SK-N-SH (cell line): ENCODE results near the gene LOX. TPM values are rescaled to one million over a fixed set of nuclear protein-coding genes. Genes with fewer than 3 reads are reported as not detected.

ENCODE experiments used
- CTCF ChIA-PET: fragments of 300-600, 350-600 bp; formaldehyde crosslinking; extraction: SDS; loops from one replicate; lab custom pipeline; 2021; lab: Yijun Ruan, JAX
- POLR2A ChIA-PET: fragments of 350-600 bp; sonication (Branson Sonifier 250); formaldehyde crosslinking; extraction: SDS; loops from one replicate; lab custom pipeline; 2020; ENCODE audit warnings: antibody characterized with exemption, inconsistent platforms; lab: Yijun Ruan, JAX
- DNase-seq: peaks from one replicate; pipeline ENCODE4 v3.0.0; 2012
- H2AFZ ChIP-seq: fragments of 200-600 bp; sonication (generic); 2 replicates; pipeline ENCODE4 v1.8.1; 2016; ENCODE audit warnings: antibody characterized with exemption, mild to moderate bottlenecking, low read depth
- H3F3A ChIP-seq: fragments of 200-600 bp; sonication (generic); replicated peaks from 2 replicates; pipeline ENCODE3; 2016; ENCODE audit warnings: antibody characterized with exemption, mild to moderate bottlenecking; ENCODE audit not compliant: insufficient read depth
- H3K27ac ChIP-seq, 2 experiments: fragments of 200-500 bp in 1 of 2; fragments of 200-600 bp in 1 of 2; sonication (Bioruptor generic) in 1 of 2; sonication (generic), shearing (Covaris generic) in 1 of 2; 2 replicates each; pipeline versions ENCODE4 v1.5.1 to v1.6.1; 2014 to 2016; ENCODE audit warnings: low read depth in 2 of 2, inconsistent platforms in 1 of 2, low read length in 1 of 2, mild to moderate bottlenecking in 1 of 2, mixed read lengths in 1 of 2
- H3K27me3 ChIP-seq: fragments of 200-600 bp; sonication (generic), shearing (Covaris generic); 2 replicates; pipeline ENCODE4 v1.6.1; 2016; ENCODE audit warnings: mixed run types; ENCODE audit not compliant: insufficient read depth
- H3K36me3 ChIP-seq, 2 experiments: fragments of 200-500 bp in 1 of 2; fragments of 200-600 bp in 1 of 2; sonication (Bioruptor generic) in 1 of 2; sonication (generic) in 1 of 2; replicated peaks in 1 of 2; 2 replicates each; pipeline versions ENCODE3 to v1.5.1; 2014 to 2016; ENCODE audit warnings: low read length in 1 of 2, mild to moderate bottlenecking in 1 of 2; ENCODE audit not compliant: insufficient read depth in 2 of 2, control insufficient read depth in 1 of 2
- H3K4me1 ChIP-seq, 2 experiments: fragments of 200-500 bp in 1 of 2; fragments of 200-600 bp in 1 of 2; sonication (Bioruptor generic) in 1 of 2; sonication (generic), shearing (Covaris generic) in 1 of 2; 2 replicates each; pipeline versions ENCODE4 v1.5.1 to v1.6.1; 2014 to 2016; ENCODE audit warnings: low read depth in 1 of 2, low read length in 1 of 2, mixed run types in 1 of 2; ENCODE audit not compliant: insufficient read depth in 2 of 2, control insufficient read depth in 1 of 2
- H3K4me2 ChIP-seq: fragments of 200-600 bp; sonication (generic), shearing (Covaris generic); 2 replicates; pipeline ENCODE4 v1.6.1; 2017; ENCODE audit warnings: mixed run types
- H3K4me3 ChIP-seq, 2 experiments: fragments of 200-500 bp in 1 of 2; fragments of 200-600 bp in 1 of 2; sonication (Bioruptor generic) in 1 of 2; sonication (generic), shearing (Covaris generic) in 1 of 2; 2 replicates each; pipeline versions ENCODE4 v1.5.1 to v1.8.1; 2014 to 2016; ENCODE audit warnings: low read depth in 2 of 2, inconsistent platforms in 1 of 2, low read length in 1 of 2, mild to moderate bottlenecking in 1 of 2, mixed read lengths in 1 of 2, moderate library complexity in 1 of 2
- H3K79me2 ChIP-seq: fragments of 200-600 bp; sonication (generic); 2 replicates; pipeline ENCODE4 v1.8.1; 2017; ENCODE audit warnings: mild to moderate bottlenecking; ENCODE audit not compliant: insufficient read depth
- H3K9ac ChIP-seq: fragments of 200-600 bp; sonication (generic); 2 replicates; pipeline ENCODE4 v1.6.1; 2017; ENCODE audit warnings: mixed run types
- H3K9me2 ChIP-seq: fragments of 200-600 bp; sonication (generic); 2 replicates; pipeline ENCODE4 v1.6.1; 2017; ENCODE audit warnings: mixed run types
- H3K9me3 ChIP-seq: fragments of 200-600 bp; sonication (generic); 2 replicates; pipeline ENCODE4 v1.6.1; 2017; ENCODE audit warnings: mixed run types, mild to moderate bottlenecking, moderate library complexity
- H4K20me1 ChIP-seq: fragments of 200-600 bp; sonication (generic); 2 replicates; pipeline ENCODE4 v1.6.1; 2017; ENCODE audit warnings: mild to moderate bottlenecking, mixed run types; ENCODE audit not compliant: insufficient read depth
- ELF1 ChIP-seq: IDR thresholded peaks from 2 replicates; pipeline ENCODE4 v1.4.0; 2012
- EP300 ChIP-seq, 2 experiments: IDR thresholded peaks; 2 replicates each; pipeline versions ENCODE4 v1.4.0 to v1.6.1; 2012; ENCODE audit warnings: borderline replicate concordance in 1 of 2, low read depth in 1 of 2, low read length in 1 of 2
- EZH2phosphoT487 ChIP-seq: fragments of 200-600 bp; sonication (generic); IDR thresholded peaks from 2 replicates; pipeline ENCODE4 v1.6.1; 2017; ENCODE audit warnings: low read depth, mixed run types, mild to moderate bottlenecking, antibody characterized with exemption, moderate library complexity, borderline replicate concordance
- FOSL2 ChIP-seq: IDR thresholded peaks from 2 replicates; pipeline ENCODE4 v1.4.0; 2012; ENCODE audit warnings: low read depth, mild to moderate bottlenecking, moderate library complexity, borderline replicate concordance
- FOXJ3 ChIP-seq: sonication (generic); formaldehyde crosslinking; IDR thresholded peaks from 2 replicates; pipeline ENCODE4 v1.5.1; 2020; ENCODE audit warnings: mild to moderate bottlenecking, missing genetic modification reagents
- FOXM1 ChIP-seq: IDR thresholded peaks from 2 replicates; pipeline ENCODE4 v1.4.0; 2012; ENCODE audit warnings: low read depth, mild to moderate bottlenecking
- GABPA ChIP-seq: IDR thresholded peaks from 2 replicates; pipeline ENCODE4 v1.4.0; 2012; ENCODE audit warnings: low read depth, mild to moderate bottlenecking
- GATA2 ChIP-seq: sonication (generic); formaldehyde crosslinking; IDR thresholded peaks from 2 replicates; pipeline ENCODE4 v1.5.0; 2020; ENCODE audit warnings: mild to moderate bottlenecking, missing genetic modification reagents
- JUND ChIP-seq: IDR thresholded peaks from 2 replicates; pipeline ENCODE4 v1.4.0; 2012
- NFIC ChIP-seq: IDR thresholded peaks from 2 replicates; pipeline ENCODE4 v1.4.0; 2012; ENCODE audit warnings: borderline replicate concordance
- RAD21 ChIP-seq: IDR thresholded peaks from 2 replicates; pipeline ENCODE4 v1.6.1; 2012; ENCODE audit warnings: mild to moderate bottlenecking, low read length
- RCOR1 ChIP-seq: fragments of 150-350 bp; IDR thresholded peaks from 2 replicates; pipeline ENCODE4 v1.6.1; 2017; ENCODE audit warnings: antibody characterized with exemption, low read length
- RXRA ChIP-seq: IDR thresholded peaks from 2 replicates; pipeline ENCODE4 v1.4.0; 2012; ENCODE audit warnings: low read depth, mild to moderate bottlenecking, borderline replicate concordance
- SIN3A ChIP-seq: IDR thresholded peaks from 2 replicates; pipeline ENCODE4 v1.6.1; 2012; ENCODE audit warnings: low read depth, mild to moderate bottlenecking, low read length, moderate library complexity, borderline replicate concordance
- TAF1 ChIP-seq: IDR thresholded peaks from 2 replicates; pipeline ENCODE4 v1.6.1; 2012; ENCODE audit warnings: low read depth, mild to moderate bottlenecking, low read length, moderate library complexity, borderline replicate concordance
- TCF12 ChIP-seq: IDR thresholded peaks from 2 replicates; pipeline ENCODE4 v1.4.0; 2012
- TEAD4 ChIP-seq: IDR thresholded peaks from 2 replicates; pipeline ENCODE4 v1.4.0; 2012; ENCODE audit warnings: mild to moderate bottlenecking, borderline replicate concordance; ENCODE audit not compliant: insufficient read depth
- YY1 ChIP-seq: IDR thresholded peaks from 2 replicates; pipeline ENCODE4 v1.4.0; 2012; ENCODE audit warnings: low read depth, mild to moderate bottlenecking
- WGBS: methylation state at CpG from one replicate; pipeline ENCODE4 v1.1.6; 2017; ENCODE audit warnings: low lambda C conversion rate; 5-methylcytosine and 5-hydroxymethylcytosine counted together
- polyA plus RNA-seq, 3 experiments: library from polyadenylated mRNA; depleted of rRNA; stranded (reverse); fragments of >200 nt; gene quantifications; 2 replicates each; pipeline ENCODE4 v1.2.3, GENCODE V29; 2012
- TF ChIP-seq, protein P1 (sequence below): fragments of 150-350 bp; IDR thresholded peaks from 2 replicates; pipeline ENCODE4 v1.6.1; 2017; ENCODE audit warnings: antibody characterized with exemption, low read length, low read depth, borderline replicate concordance
- TF ChIP-seq, protein P2 (sequence below): IDR thresholded peaks from 2 replicates; pipeline ENCODE4 v1.4.0; 2012; ENCODE audit warnings: low read depth, borderline replicate concordance
- TF ChIP-seq, protein P3 (sequence below): IDR thresholded peaks from 2 replicates; pipeline ENCODE4; 2012
- TF ChIP-seq, protein P4 (sequence below): IDR thresholded peaks from 2 replicates; pipeline ENCODE4 v1.4.0; 2012; ENCODE audit warnings: low read depth
- TF ChIP-seq, protein P5 (sequence below): fragments of 150-350 bp; IDR thresholded peaks from 2 replicates; pipeline ENCODE4 v1.6.1; 2016; ENCODE audit warnings: mild to moderate bottlenecking, low read depth, low read length

Gene LOX
- polyA plus RNA-seq, 1 of the 3 experiments (the other 2 are of a cell fraction): 36.3 TPM

DNA sequence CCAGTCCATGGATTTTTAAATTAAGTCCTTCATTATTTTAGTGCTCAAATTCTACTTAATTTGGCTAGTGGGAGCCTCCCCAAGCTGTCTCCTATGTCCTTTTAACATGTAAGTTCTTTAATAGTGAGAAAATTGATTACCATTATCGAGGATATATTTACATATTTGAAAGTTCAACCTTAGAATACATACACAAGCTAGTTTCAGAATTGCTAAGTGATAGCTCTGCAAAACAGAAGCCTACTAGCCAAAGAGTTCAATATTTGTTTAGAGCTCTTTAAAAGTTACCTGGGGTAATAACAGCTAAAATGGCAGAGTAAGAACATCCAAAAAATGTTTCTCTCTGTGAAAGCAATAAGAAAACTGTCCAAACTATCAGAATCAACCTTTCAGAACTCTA is 48.2 kb downstream of the LOX start (continued):
- TF ChIP-seq, protein P1, sequence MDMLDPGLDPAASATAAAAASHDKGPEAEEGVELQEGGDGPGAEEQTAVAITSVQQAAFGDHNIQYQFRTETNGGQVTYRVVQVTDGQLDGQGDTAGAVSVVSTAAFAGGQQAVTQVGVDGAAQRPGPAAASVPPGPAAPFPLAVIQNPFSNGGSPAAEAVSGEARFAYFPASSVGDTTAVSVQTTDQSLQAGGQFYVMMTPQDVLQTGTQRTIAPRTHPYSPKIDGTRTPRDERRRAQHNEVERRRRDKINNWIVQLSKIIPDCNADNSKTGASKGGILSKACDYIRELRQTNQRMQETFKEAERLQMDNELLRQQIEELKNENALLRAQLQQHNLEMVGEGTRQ: no peak
- TF ChIP-seq NFIC: no peak
- TF ChIP-seq RXRA: no peak
- TF ChIP-seq, protein P2, sequence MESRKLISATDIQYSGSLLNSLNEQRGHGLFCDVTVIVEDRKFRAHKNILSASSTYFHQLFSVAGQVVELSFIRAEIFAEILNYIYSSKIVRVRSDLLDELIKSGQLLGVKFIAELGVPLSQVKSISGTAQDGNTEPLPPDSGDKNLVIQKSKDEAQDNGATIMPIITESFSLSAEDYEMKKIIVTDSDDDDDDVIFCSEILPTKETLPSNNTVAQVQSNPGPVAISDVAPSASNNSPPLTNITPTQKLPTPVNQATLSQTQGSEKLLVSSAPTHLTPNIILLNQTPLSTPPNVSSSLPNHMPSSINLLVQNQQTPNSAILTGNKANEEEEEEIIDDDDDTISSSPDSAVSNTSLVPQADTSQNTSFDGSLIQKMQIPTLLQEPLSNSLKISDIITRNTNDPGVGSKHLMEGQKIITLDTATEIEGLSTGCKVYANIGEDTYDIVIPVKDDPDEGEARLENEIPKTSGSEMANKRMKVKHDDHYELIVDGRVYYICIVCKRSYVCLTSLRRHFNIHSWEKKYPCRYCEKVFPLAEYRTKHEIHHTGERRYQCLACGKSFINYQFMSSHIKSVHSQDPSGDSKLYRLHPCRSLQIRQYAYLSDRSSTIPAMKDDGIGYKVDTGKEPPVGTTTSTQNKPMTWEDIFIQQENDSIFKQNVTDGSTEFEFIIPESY: no peak
- no peak for TF ChIP-seq FOSL2
- no peak for TF ChIP-seq RAD21

DNA sequence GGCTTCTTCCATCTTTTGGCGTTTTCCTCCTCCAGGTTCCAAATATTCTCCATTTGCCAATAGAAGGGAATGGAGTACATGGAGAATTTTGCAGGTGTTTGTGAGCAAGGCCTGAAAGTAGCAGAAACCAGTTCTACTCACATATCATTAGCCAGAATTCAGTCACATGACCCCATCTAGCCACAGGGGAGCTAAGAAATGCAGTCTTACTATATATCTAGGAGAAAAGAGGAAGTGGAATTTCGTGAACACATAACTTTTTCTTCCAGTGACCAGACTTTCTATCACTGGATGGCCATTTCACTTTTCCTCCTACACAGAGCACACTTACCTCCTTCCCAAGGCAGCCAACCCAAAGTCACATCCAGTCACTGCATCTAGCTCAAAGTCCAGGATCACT is 55.1 kb downstream of the LOX start:
- CTCF ChIA-PET: interaction anchor here (1.2 kb wide), 1 partner anchor 14 kb away, joined by 3 read pairs; no protein-coding TSS in a partner anchor
- WGBS: 87% methylated on average over 2 of the region's 2 CpGs
- no peaks in the 10 kb centered on the region for H3K9me2 ChIP-seq

More for the DNA sequence above, 55.1 kb downstream of the LOX start:
- no peak overlapping the region for H3K4me3 ChIP-seq
- H3K4me2 ChIP-seq: no peak overlapping the region
- H3K4me1 ChIP-seq: peaks cover 0 to 4% of the 10 kb centered on the region in 2 experiments; a peak in 2 of 4 replicates
- POLR2A ChIA-PET: no interaction called here
- no peak overlapping the region for H3K27ac ChIP-seq
- no peak overlapping the region for H3K9ac ChIP-seq
- H3K36me3 ChIP-seq: peaks cover 31 to 42% of the 10 kb centered on the region in 2 experiments
- no peaks in the 10 kb centered on the region for H3K27me3 ChIP-seq
- H4K20me1 ChIP-seq: no peaks in the 10 kb centered on the region
- H3F3A ChIP-seq: peaks cover 8% of the 10 kb centered on the region
- no peak for DNase-seq
- no peaks in the 10 kb centered on the region for H3K9me3 ChIP-seq
- peaks cover 14% of the 10 kb centered on the region; the same call in 1 of the 2 replicates for H3K79me2 ChIP-seq
- TF ChIP-seq YY1: no peak
- TF ChIP-seq, protein P3, sequence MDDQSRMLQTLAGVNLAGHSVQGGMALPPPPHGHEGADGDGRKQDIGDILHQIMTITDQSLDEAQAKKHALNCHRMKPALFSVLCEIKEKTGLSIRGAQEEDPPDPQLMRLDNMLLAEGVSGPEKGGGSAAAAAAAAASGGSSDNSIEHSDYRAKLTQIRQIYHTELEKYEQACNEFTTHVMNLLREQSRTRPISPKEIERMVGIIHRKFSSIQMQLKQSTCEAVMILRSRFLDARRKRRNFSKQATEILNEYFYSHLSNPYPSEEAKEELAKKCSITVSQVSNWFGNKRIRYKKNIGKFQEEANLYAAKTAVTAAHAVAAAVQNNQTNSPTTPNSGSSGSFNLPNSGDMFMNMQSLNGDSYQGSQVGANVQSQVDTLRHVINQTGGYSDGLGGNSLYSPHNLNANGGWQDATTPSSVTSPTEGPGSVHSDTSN: no peak
- TF ChIP-seq, protein P4, sequence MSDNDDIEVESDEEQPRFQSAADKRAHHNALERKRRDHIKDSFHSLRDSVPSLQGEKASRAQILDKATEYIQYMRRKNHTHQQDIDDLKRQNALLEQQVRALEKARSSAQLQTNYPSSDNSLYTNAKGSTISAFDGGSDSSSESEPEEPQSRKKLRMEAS: no peak
- no peak for TF ChIP-seq FOXM1
- no peak for TF ChIP-seq TEAD4
- no peak for TF ChIP-seq SIN3A
- no peak for TF ChIP-seq TAF1
- no peak for TF ChIP-seq TCF12
- TF ChIP-seq GATA2 (CRISPR knock-in tag): no peak
- no peak for TF ChIP-seq GABPA
- no peak for TF ChIP-seq JUND
- no peak for TF ChIP-seq RCOR1
- no peak for TF ChIP-seq ELF1
- TF ChIP-seq, protein P5, sequence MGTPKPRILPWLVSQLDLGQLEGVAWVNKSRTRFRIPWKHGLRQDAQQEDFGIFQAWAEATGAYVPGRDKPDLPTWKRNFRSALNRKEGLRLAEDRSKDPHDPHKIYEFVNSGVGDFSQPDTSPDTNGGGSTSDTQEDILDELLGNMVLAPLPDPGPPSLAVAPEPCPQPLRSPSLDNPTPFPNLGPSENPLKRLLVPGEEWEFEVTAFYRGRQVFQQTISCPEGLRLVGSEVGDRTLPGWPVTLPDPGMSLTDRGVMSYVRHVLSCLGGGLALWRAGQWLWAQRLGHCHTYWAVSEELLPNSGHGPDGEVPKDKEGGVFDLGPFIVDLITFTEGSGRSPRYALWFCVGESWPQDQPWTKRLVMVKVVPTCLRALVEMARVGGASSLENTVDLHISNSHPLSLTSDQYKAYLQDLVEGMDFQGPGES: no peak
- TF ChIP-seq, protein P1: no peak
- TF ChIP-seq RAD21: no peak
- no peak for TF ChIP-seq EP300 (IDR thresholded peaks at IDR 0.05; ENCODE audit: borderline replicate concordance in 1 of 2, low read depth in 1 of 2, low read length in 1 of 2)
- TF ChIP-seq EZH2phosphoT487: no peak
- TF ChIP-seq FOXJ3 (CRISPR knock-in tag): no peak
- TF ChIP-seq, all 33 proteins: peak for 0
- H2AFZ ChIP-seq: no peak overlapping the region
